Measurements from ENCODE around the gene TPST1. TPM values are rescaled to one million over a fixed set of nuclear protein-coding genes. Genes with fewer than 3 reads are reported as not detected.

TPST1 gene
- total RNA-seq, 4 donors from 2014 or later = 1.4 to 3.7 (median 3.0) TPM

- H3K36me3 ChIP-seq = no peaks in the 10 kb centered on the region
- no peak overlapping the region for H3K4me3 ChIP-seq
- H3K4me1 ChIP-seq = no peaks in the 10 kb centered on the region
- in situ Hi-C loops (cut with MboI; ENCODE audit: low sequenced_read_pairs in 4 of 4) = no loop called here
- intact Hi-C loops (cut with DNase I; ENCODE audit: low total_unique reads) = no loop called here
- TF ChIP-seq CTCF (IDR thresholded peaks at IDR 0.05 in 4 of 5, conservative IDR thresholded peaks at IDR 0.05 in 1 of 5) (no peak), POLR2A (IDR thresholded peaks at IDR 0.05) (no peak)
- no peaks in the 10 kb centered on the region for H3K27me3 ChIP-seq
- H3K9me3 ChIP-seq = no peaks in the 10 kb centered on the region
- DNase-seq (no peak), ATAC-seq (no peak)
- no peak overlapping the region for H3K27ac ChIP-seq
These were observed 45.6 kb downstream of the TPST1 start for GRCh38 chr7:66250711-66251110.

GRCh38 chr7:66255534-66256100 is 50.5 kb downstream of the TPST1 start:
- ATAC-seq (no peak), DNase-seq (no peak)
- no peak overlapping the region for H3K27ac ChIP-seq
- no peak overlapping the region for H3K4me3 ChIP-seq
- H3K36me3 ChIP-seq = no peaks in the 10 kb centered on the region
- intact Hi-C loops (cut with DNase I; ENCODE audit: low total_unique reads) = no loop called here
- no peaks in the 10 kb centered on the region for H3K27me3 ChIP-seq
- in situ Hi-C loops (cut with MboI; ENCODE audit: low sequenced_read_pairs in 4 of 4) = no loop called here
- no peaks in the 10 kb centered on the region for H3K9me3 ChIP-seq
- H3K4me1 ChIP-seq = no peaks in the 10 kb centered on the region
- TF ChIP-seq POLR2A (IDR thresholded peaks at IDR 0.05) = no peak
- TF ChIP-seq CTCF (IDR thresholded peaks at IDR 0.05 in 4 of 5, conservative IDR thresholded peaks at IDR 0.05 in 1 of 5) = no peak

- in situ Hi-C loops (cut with MboI; ENCODE audit: low sequenced_read_pairs in 4 of 4) (no loop called here), intact Hi-C loops (cut with DNase I; ENCODE audit: low total_unique reads) (no loop called here)
- H3K27ac ChIP-seq = no peak overlapping the region
These were observed 51.1 kb downstream of the TPST1 start for GRCh38 chr7:66256281-66256680.

GRCh38 chr7:66257481-66257880 is 52.3 kb downstream of the TPST1 start:
- Histone ChIP-seq H3K27me3 (no peaks in the 10 kb centered on the region), H3K4me3 (no peak overlapping the region), H3K36me3 (no peaks in the 10 kb centered on the region), H3K9me3 (no peaks in the 10 kb centered on the region), H3K4me1 (no peaks in the 10 kb centered on the region), H3K27ac (no peak overlapping the region)
- TF ChIP-seq CTCF (IDR thresholded peaks at IDR 0.05 in 4 of 5, conservative IDR thresholded peaks at IDR 0.05 in 1 of 5) (no peak), POLR2A (IDR thresholded peaks at IDR 0.05) (no peak)
- DNase-seq = no peak
- intact Hi-C loops (cut with DNase I; ENCODE audit: low total_unique reads) = no loop called here
- in situ Hi-C loops (cut with MboI; ENCODE audit: low sequenced_read_pairs in 4 of 4) = no loop called here
- no peak for ATAC-seq

More at GRCh38 chr7:66256281-66256680, 51.1 kb downstream of the TPST1 start:
- H3K9me3 ChIP-seq = no peaks in the 10 kb centered on the region
- TF ChIP-seq CTCF (IDR thresholded peaks at IDR 0.05 in 4 of 5, conservative IDR thresholded peaks at IDR 0.05 in 1 of 5) = no peak
- no peak for TF ChIP-seq POLR2A (IDR thresholded peaks at IDR 0.05)
- H3K4me3 ChIP-seq = no peak overlapping the region
- H3K4me1 ChIP-seq = no peaks in the 10 kb centered on the region
- ATAC-seq (no peak), DNase-seq (no peak)
- no peaks in the 10 kb centered on the region for H3K36me3 ChIP-seq
- no peaks in the 10 kb centered on the region for H3K27me3 ChIP-seq

GRCh38 chr7:66258409-66258808 is 53.3 kb downstream of the TPST1 start:
- no peak for TF ChIP-seq CTCF (IDR thresholded peaks at IDR 0.05 in 4 of 5, conservative IDR thresholded peaks at IDR 0.05 in 1 of 5)
- no peak for TF ChIP-seq POLR2A (IDR thresholded peaks at IDR 0.05)
- Histone ChIP-seq H3K36me3 (no peaks in the 10 kb centered on the region), H3K27ac (no peak overlapping the region), H3K9me3 (no peaks in the 10 kb centered on the region), H3K4me3 (no peak overlapping the region), H3K27me3 (no peaks in the 10 kb centered on the region), H3K4me1 (no peaks in the 10 kb centered on the region)
- ATAC-seq = no peak
- DNase-seq = no peak
- in situ Hi-C loops (cut with MboI; ENCODE audit: low sequenced_read_pairs in 4 of 4) (no loop called here), intact Hi-C loops (cut with DNase I; ENCODE audit: low total_unique reads) (no loop called here)
